Lower leg skin (tissue), 3 donors: ENCODE measurements around the gene KRT31.

Experiments
- POLR2A ChIP-seq, 2 donors: fragments of 450-650 bp; IDR thresholded peaks; one replicate each; pipeline ENCODE4 v1.6.1; 2016 to 2017; ENCODE audit warnings: antibody characterized with exemption in 2 of 2, mild to moderate bottlenecking in 1 of 2, moderate library complexity in 1 of 2
- TF ChIP-seq, protein P1 (sequence below), 3 donors: fragments of 450-650 bp; IDR thresholded peaks; one replicate each; pipeline ENCODE4 v1.5.1; 2016; ENCODE audit warnings: antibody characterized with exemption in 3 of 3, mild to moderate bottlenecking in 3 of 3, moderate library complexity in 2 of 3

DNA sequence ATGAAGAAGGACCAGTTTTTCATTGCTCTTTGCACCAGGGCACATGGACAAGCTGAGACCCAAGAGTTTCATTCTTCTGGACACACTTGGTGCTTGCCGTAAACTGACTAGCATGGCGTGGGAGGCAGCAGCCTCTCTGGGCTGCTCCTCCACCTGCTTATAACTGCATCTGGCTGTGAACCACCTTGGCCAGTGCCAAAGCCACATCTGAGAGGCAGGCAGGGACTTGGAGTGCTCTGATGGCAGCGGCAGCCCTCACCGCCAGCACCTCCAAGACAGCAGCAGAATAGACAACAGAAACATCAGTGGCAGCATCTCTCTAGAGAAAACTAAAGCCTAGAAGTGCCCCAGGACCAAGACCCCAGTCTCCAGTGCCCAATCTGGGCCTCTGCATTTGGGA, 22.3 kb upstream of the KRT31 start:
- TF ChIP-seq, protein P1, sequence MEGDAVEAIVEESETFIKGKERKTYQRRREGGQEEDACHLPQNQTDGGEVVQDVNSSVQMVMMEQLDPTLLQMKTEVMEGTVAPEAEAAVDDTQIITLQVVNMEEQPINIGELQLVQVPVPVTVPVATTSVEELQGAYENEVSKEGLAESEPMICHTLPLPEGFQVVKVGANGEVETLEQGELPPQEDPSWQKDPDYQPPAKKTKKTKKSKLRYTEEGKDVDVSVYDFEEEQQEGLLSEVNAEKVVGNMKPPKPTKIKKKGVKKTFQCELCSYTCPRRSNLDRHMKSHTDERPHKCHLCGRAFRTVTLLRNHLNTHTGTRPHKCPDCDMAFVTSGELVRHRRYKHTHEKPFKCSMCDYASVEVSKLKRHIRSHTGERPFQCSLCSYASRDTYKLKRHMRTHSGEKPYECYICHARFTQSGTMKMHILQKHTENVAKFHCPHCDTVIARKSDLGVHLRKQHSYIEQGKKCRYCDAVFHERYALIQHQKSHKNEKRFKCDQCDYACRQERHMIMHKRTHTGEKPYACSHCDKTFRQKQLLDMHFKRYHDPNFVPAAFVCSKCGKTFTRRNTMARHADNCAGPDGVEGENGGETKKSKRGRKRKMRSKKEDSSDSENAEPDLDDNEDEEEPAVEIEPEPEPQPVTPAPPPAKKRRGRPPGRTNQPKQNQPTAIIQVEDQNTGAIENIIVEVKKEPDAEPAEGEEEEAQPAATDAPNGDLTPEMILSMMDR (IDR thresholded peaks at IDR 0.05), result no peak
- no peak for TF ChIP-seq POLR2A (IDR thresholded peaks at IDR 0.05)
